Stimulated activated naive CD4-positive, alpha-beta T cell (primary cell): ENCODE measurements around the gene RBBP8NL.
"Not testable (repeated sequence)": the region's sequence is repeated elsewhere in the genome, so short reads cannot be mapped to it uniquely, and the experiment has no call there.

Experiments
- DNase-seq, 6 experiments: peaks; one replicate each; lab custom pipeline; 2025; lab: John Stamatoyannopoulos, UW

The RBBP8NL gene

GRCh38 chr20:62441987-62442539 is 14.7 kb upstream of the RBBP8NL start:
- DNase-seq, result no peak

- DNase-seq, result no peak
These were observed 11.9 kb upstream of the RBBP8NL start for GRCh38 chr20:62439218-62439617.

- no peak for DNase-seq
These were observed 10.6 kb upstream of the RBBP8NL start for GRCh38 chr20:62437927-62438326.

GRCh38 chr20:62437496-62437895 is 10.2 kb upstream of the RBBP8NL start:
- no peak for DNase-seq

- no peak for DNase-seq
These were observed 9.4 kb upstream of the RBBP8NL start for GRCh38 chr20:62436692-62437091.

- no peak for DNase-seq
These were observed 6.5 kb upstream of the RBBP8NL start for GRCh38 chr20:62433658-62434497.

- no peak for DNase-seq
These were observed 3.6 kb upstream of the RBBP8NL start for GRCh38 chr20:62430866-62431447.

GRCh38 chr20:62430311-62430853 is 3.0 kb upstream of the RBBP8NL start:
- no peak for DNase-seq

- no peak for DNase-seq
These were observed 2.3 kb upstream of the RBBP8NL start for GRCh38 chr20:62429455-62430310.

GRCh38 chr20:62428396-62429295 is 1.3 kb upstream of the RBBP8NL start:
- no peak for DNase-seq

- DNase-seq, result no peak
These were observed 648 bp upstream of the RBBP8NL start for GRCh38 chr20:62428002-62428372.

- no peak for DNase-seq
These were observed 624 bp downstream of the RBBP8NL start for GRCh38 chr20:62426699-62427131.

- DNase-seq, result not testable (repeated sequence)
These were observed 1.3 kb downstream of the RBBP8NL start for GRCh38 chr20:62426059-62426348.

- DNase-seq, result no peak
These were observed 1.9 kb downstream of the RBBP8NL start for GRCh38 chr20:62425281-62426058.

GRCh38 chr20:62424249-62425107 is 2.9 kb downstream of the RBBP8NL start:
- no peak for DNase-seq

- no peak for DNase-seq
These were observed 4.0 kb downstream of the RBBP8NL start for GRCh38 chr20:62423326-62423706.

- DNase-seq, result no peak
These were observed 4.6 kb downstream of the RBBP8NL start for GRCh38 chr20:62422636-62423325.

- no peak for DNase-seq
These were observed 5.7 kb downstream of the RBBP8NL start for GRCh38 chr20:62421716-62421990.
